Cardiac muscle cell (in vitro differentiated cells and primary cell): Measurements from ENCODE around the gene MEIOB. TPM values are rescaled to one million over a fixed set of nuclear protein-coding genes. Genes with fewer than 3 reads are reported as not detected.

ENCODE experiments used
- DNase-seq, 2 donors: peaks; one replicate each; pipeline versions ENCODE4 v3.0.0 to v3.0.0-alpha.2; 2010 to 2017; ENCODE audit warnings: low read depth in 1 of 2, low spot score in 1 of 2
- H3K27ac ChIP-seq: fragments of 200-600 bp; sonication (generic); 2 replicates; pipeline ENCODE4 v1.5.1; 2016
- H3K27me3 ChIP-seq: fragments of 200-600 bp; sonication (generic); 2 replicates; pipeline ENCODE4 v1.6.0; 2016; ENCODE audit warnings: control low read depth
- H3K36me3 ChIP-seq: fragments of 200-600 bp; sonication (generic); 2 replicates; pipeline ENCODE4 v1.5.1; 2016; ENCODE audit warnings: control low read depth
- H3K4me1 ChIP-seq: fragments of 200-600 bp; sonication (generic); 2 replicates; pipeline ENCODE4 v1.8.1; 2017; ENCODE audit warnings: low read depth, mild to moderate bottlenecking, mixed run types
- H3K4me3 ChIP-seq: fragments of 200-600 bp; sonication (generic); 2 replicates; pipeline ENCODE4 v1.5.1; 2016; ENCODE audit warnings: mild to moderate bottlenecking
- H3K9me3 ChIP-seq: fragments of 200-600 bp; sonication (generic); 2 replicates; pipeline ENCODE4 v1.5.1; 2017; ENCODE audit warnings: low read depth, mild to moderate bottlenecking, control low read depth
- polyA plus RNA-seq: library from polyadenylated mRNA; unstranded; fragments of >200 nt; fragmentation: Nextera tagmentation; extraction: Ambion mirVana; gene quantifications from 2 replicates; pipeline ENCODE4 v1.2.1, GENCODE V29; 2016
- total RNA-seq: library from RNA; depleted of rRNA; stranded (reverse); fragments of >200 nt; gene quantifications from 2 replicates; pipeline ENCODE4 v1.2.3, GENCODE V29; 2016
- TF ChIP-seq, protein P1 (sequence below): IDR thresholded peaks from 2 replicates; pipeline ENCODE4 v1.5.1; 2012; ENCODE audit warnings: low read depth, mild to moderate bottlenecking, low read length

The MEIOB gene
- total and polyA plus RNA-seq, 2 experiments from 2014 or later: 2.0 TPM; not detected in 1

DNA sequence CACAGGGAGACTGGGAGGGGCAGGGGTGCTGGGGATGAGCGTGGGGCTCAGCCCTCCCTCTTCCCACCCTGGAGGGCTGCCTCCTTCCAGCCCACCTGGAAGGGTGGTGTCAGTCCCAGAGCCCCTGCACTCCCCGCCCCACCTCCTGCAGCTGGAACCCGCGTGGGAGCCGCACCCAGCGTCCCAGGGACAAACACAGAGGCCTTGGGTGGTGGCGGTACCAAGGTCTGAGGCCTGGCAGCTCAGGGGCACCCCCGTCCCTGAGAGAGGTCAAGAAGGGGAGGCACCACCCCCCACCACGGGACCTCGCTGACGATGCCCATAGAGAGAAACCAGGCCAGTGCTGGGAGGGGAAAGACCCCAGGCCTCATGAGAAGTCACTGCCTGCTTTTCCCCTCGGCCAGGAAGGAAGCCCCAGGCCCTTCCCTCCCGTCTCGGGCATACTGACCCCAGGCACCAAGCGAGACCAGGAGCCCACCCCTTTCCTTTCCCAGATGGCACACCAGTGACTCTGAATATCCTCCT lies 42.2 kb upstream of the MEIOB start:
- Histone ChIP-seq H3K4me1 (peaks cover 8% of the 10 kb centered on the region), H3K27me3 (peaks cover 52% of the 10 kb centered on the region), H3K9me3 (no peaks in the 10 kb centered on the region), H3K27ac (no peak overlapping the region), H3K4me3 (no peak overlapping the region), H3K36me3 (no peaks in the 10 kb centered on the region)
- no peak for DNase-seq
- TF ChIP-seq, protein P1, sequence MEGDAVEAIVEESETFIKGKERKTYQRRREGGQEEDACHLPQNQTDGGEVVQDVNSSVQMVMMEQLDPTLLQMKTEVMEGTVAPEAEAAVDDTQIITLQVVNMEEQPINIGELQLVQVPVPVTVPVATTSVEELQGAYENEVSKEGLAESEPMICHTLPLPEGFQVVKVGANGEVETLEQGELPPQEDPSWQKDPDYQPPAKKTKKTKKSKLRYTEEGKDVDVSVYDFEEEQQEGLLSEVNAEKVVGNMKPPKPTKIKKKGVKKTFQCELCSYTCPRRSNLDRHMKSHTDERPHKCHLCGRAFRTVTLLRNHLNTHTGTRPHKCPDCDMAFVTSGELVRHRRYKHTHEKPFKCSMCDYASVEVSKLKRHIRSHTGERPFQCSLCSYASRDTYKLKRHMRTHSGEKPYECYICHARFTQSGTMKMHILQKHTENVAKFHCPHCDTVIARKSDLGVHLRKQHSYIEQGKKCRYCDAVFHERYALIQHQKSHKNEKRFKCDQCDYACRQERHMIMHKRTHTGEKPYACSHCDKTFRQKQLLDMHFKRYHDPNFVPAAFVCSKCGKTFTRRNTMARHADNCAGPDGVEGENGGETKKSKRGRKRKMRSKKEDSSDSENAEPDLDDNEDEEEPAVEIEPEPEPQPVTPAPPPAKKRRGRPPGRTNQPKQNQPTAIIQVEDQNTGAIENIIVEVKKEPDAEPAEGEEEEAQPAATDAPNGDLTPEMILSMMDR: no peak

DNA sequence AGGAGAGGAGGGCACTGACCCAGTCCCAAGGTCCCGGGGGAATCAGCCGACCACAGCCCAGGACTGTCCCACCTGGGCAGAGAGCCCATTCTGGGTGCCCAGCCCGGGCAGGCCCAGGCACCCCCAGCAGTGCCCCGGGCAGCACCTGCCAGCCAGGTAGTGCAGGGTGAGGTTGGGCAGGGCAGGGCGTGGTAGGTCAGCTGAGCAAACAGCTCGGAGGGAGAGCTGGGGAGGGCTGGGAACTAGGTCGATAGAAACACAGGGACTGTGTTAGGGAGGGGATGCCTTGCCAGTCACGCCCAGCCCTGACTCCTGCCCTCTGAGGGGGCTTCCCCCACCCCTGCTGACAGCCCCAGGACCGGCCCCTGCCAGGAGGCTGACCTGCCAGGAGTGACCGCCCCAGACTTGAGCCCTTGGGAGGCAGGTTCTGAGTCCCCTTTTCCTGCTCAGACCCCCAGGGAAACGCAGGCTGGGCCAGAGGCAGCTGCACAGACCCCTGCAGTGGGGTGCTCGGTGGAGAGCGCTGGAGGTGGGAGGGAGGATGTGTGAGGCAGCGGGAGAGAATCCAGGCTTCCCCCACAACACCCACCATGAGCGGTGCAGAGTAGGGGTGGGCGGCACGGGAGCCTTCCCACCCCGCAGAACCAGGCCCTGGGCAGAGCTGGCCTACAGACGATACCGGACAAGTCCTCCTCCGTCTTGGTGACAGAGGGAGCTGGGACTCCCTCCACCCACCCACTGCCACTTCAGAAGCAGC lies 41.5 kb upstream of the MEIOB start:
- TF ChIP-seq, protein P1: no peak
- H3K4me3 ChIP-seq: no peak overlapping the region
- H3K27ac ChIP-seq: no peak overlapping the region
- no peak for DNase-seq
- H3K27me3 ChIP-seq: peaks cover 46% of the 10 kb centered on the region
- no peaks in the 10 kb centered on the region for H3K9me3 ChIP-seq
- no peaks in the 10 kb centered on the region for H3K36me3 ChIP-seq
- peaks cover 2% of the 10 kb centered on the region for H3K4me1 ChIP-seq

DNA sequence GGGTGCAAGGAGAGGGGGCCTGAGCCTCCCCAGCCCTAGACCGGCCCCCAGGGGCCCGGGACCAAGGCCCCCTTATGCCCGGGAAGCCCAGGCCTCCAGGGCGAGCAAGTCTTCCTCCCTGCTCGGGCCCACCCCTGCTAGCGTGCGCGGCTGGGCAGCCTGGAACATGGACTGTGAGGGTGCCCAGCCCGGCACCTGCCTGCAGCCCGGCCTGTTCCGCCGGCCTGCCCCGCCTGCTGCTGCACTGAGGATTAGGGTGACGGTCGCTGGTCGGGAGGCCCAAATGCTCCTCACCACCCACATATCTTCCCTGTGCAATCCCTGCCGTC lies 40.2 kb upstream of the MEIOB start:
- peaks cover 32% of the 10 kb centered on the region for H3K27me3 ChIP-seq
- TF ChIP-seq, protein P1: no peak
- DNase-seq: no peak
- no peaks in the 10 kb centered on the region for H3K9me3 ChIP-seq
- no peaks in the 10 kb centered on the region for H3K4me1 ChIP-seq
- no peak overlapping the region for H3K27ac ChIP-seq
- no peaks in the 10 kb centered on the region for H3K36me3 ChIP-seq
- no peak overlapping the region for H3K4me3 ChIP-seq

DNA sequence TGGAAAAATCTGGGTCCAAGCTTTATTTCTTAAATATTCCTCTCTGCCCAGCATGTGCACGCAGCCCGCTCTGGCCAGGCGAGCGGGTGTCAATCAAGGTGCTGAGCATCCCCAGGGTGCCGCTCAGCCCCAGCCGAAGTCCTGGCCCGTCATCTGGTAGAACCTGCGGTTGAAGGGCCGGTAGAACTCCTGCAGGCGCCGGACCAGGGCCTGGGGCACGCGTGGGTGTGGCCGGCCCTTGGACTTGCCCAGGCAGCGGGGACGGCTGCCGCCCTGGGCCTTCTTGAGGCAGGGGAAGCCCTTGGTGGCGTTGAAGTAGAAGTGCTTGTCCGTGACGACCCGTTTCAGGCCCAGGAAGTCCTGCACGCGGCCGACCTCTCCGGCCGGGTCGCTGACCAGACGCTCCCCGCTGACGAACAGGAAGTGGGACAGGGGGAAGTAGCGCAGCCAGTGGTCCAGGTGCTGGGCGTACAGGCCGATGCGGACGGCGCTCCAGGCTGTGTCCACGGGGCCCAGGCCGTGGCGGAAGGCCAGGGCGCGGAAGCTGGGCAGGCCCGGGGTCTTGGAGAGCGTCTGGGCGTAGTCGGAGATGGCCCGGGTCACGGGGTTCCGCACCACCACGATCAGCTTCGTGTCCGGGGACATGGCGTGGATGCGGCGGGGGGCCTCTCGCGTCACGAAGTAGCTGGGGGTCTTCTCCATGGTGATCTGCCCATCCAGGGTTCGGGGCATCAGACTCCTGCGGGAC lies 39.7 kb upstream of the MEIOB start:
- H3K9me3 ChIP-seq: no peaks in the 10 kb centered on the region
- TF ChIP-seq, protein P1: no peak
- H3K36me3 ChIP-seq: no peaks in the 10 kb centered on the region
- no peak overlapping the region for H3K4me3 ChIP-seq
- peaks cover 27% of the 10 kb centered on the region for H3K27me3 ChIP-seq
- H3K27ac ChIP-seq: no peak overlapping the region
- DNase-seq: no peak
- H3K4me1 ChIP-seq: no peaks in the 10 kb centered on the region

DNA sequence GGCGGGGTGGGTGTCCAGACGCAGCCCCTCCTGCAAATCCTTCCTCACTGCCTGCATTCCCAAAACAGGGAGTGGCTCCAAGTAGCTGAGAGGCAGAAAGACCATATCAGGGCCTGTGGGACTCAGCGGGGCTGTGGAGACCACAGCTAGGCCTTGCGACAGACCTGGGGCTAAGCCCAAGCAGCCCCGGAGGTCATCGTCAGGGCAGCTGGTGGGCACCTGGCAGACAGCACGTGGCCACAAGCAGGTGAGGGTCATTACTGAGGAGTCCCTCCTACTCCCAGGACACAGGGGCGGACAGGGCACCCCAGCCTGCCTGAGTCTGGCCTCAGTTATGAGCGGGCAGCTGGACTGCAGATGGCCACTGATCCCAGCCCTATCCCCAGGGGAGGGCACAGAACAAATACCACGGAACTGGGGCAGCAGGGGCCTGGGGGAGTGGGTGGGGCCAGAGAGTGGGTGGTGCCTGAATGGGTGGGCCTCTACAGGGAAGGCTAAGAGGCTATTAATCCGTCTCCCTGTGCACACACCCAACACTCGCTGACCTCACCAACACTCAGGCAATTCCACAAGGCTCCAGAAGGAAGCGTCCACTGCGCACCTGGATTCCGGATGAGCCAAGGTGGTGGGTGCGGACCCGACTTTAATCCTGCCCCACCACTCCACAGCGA lies 37.7 kb upstream of the MEIOB start:
- no peaks in the 10 kb centered on the region for H3K36me3 ChIP-seq
- H3K27ac ChIP-seq: no peak overlapping the region
- no peak overlapping the region for H3K4me3 ChIP-seq
- peaks cover 7% of the 10 kb centered on the region for H3K27me3 ChIP-seq
- H3K9me3 ChIP-seq: no peaks in the 10 kb centered on the region
- H3K4me1 ChIP-seq: no peaks in the 10 kb centered on the region
- DNase-seq: no peak
- TF ChIP-seq, protein P1: no peak
